Left ventricle myocardium inferior (tissue), 1 donor: ENCODE data around the gene CCDC51. TPM values are rescaled to one million over a fixed set of nuclear protein-coding genes. Genes with fewer than 3 reads are reported as not detected.

ENCODE experiments used
- DNase-seq: peaks from one replicate; pipeline ENCODE4 v3.0.0-alpha.2; 2020
- H3K27ac ChIP-seq: fragments of 200-600 bp; replicated peaks from 2 replicates; pipeline ENCODE4 v1.8.0; 2021
- H3K27me3 ChIP-seq: fragments of 200-600 bp; 2 replicates; pipeline ENCODE4 v1.8.0; 2021; ENCODE audit warnings: low read depth
- H3K36me3 ChIP-seq: fragments of 200-600 bp; 2 replicates; pipeline ENCODE4 v1.8.0; 2021
- H3K4me1 ChIP-seq: fragments of 200-600 bp; 2 replicates; pipeline ENCODE4 v1.8.0; 2021
- H3K4me3 ChIP-seq: fragments of 200-600 bp; 2 replicates; pipeline ENCODE4 v1.8.0; 2021; ENCODE audit warnings: mild to moderate bottlenecking, moderate library complexity
- H3K9me3 ChIP-seq: fragments of 200-600 bp; replicated peaks from 2 replicates; pipeline ENCODE4 v1.8.0; 2021
- intact Hi-C: fragments of 100-400 bp; cut with micrococcal nuclease; formaldehyde crosslinking; loops from one replicate; pipeline ENCODE4 v1.11.0; 2022
- total RNA-seq: library from RNA; stranded (reverse); fragmentation: NEBNext Ultra II Directional; extraction: Animal tissue kit (Norgen Biotek cat#: 25700); gene quantifications from one replicate; pipeline ENCODE4 v1.2.1, GENCODE V29; 2021
- TF ChIP-seq, protein P1 (sequence below): fragments of 200-600 bp; IDR thresholded peaks from 2 replicates; pipeline ENCODE4 v1.8.0; 2021; ENCODE audit warnings: antibody characterized with exemption, mild to moderate bottlenecking, borderline replicate concordance
- donor health status: DM: no; HTN: yes; CAD: no; lungs with severe emphysema.

CCDC51 gene
- total RNA-seq, 1 donor from 2014 or later: 13.9 TPM

DNA sequence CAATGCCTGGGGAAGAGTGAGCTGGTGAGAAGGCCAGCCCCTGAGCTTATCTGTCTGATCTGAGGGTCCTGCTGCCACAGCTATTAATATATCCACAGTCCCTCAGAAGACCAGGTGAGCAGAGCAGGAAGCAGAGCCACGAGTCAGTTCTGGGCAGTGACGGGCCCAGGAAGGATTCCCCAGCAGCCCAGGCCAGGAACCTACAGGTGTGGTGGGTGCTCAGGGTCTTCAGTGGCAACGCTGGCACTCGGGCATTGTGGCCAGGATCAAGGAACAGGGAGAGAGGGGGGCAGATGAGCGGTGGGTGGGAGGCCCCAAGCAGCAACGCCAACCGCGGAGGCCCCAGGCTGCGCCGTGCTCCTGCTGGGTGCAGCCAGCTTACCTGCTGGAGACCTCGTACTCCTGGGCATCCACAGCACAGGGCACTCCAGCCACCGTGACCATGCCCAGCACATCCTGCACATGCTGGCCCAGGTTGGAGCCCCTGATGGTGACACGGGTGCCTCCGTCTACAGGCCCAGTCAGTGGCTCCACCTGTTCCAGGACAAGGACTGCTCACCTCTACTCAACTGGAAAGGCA lies 22.3 kb downstream of the CCDC51 start:
- no peaks in the 10 kb centered on the region for H3K27me3 ChIP-seq
- H3K4me3 ChIP-seq: no peak overlapping the region
- H3K36me3 ChIP-seq: peaks cover 76% of the 10 kb centered on the region
- H3K4me1 ChIP-seq: peaks cover 15% of the 10 kb centered on the region
- TF ChIP-seq, protein P1, sequence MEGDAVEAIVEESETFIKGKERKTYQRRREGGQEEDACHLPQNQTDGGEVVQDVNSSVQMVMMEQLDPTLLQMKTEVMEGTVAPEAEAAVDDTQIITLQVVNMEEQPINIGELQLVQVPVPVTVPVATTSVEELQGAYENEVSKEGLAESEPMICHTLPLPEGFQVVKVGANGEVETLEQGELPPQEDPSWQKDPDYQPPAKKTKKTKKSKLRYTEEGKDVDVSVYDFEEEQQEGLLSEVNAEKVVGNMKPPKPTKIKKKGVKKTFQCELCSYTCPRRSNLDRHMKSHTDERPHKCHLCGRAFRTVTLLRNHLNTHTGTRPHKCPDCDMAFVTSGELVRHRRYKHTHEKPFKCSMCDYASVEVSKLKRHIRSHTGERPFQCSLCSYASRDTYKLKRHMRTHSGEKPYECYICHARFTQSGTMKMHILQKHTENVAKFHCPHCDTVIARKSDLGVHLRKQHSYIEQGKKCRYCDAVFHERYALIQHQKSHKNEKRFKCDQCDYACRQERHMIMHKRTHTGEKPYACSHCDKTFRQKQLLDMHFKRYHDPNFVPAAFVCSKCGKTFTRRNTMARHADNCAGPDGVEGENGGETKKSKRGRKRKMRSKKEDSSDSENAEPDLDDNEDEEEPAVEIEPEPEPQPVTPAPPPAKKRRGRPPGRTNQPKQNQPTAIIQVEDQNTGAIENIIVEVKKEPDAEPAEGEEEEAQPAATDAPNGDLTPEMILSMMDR: no peak
- no peak for DNase-seq
- H3K27ac ChIP-seq: no peak overlapping the region
- no peaks in the 10 kb centered on the region for H3K9me3 ChIP-seq
- intact Hi-C loops: no loop called here

DNA sequence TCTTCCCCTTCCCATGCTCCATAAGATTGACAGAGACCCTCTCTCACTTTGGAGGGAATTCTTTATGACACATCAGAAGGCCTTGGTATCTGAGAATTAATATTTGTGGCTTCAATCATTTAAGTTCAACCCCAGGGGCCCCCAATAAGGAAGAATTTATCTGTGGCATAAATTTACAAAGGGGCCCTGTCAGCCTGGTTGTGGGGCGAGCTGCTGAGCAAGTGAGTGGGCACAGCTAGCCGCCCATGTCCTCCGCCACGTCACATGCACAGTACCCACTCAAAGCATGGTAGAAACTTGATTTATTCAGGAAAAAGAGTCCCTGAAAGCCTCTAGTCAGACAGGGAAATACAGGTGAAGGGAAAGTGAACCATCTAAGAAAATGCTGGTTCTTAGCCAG lies 23.4 kb downstream of the CCDC51 start:
- TF ChIP-seq, protein P1: no peak
- H3K9me3 ChIP-seq: no peaks in the 10 kb centered on the region
- H3K27ac ChIP-seq: no peak overlapping the region
- peaks cover 86% of the 10 kb centered on the region for H3K36me3 ChIP-seq
- intact Hi-C loops: no loop called here
- H3K27me3 ChIP-seq: no peaks in the 10 kb centered on the region
- H3K4me3 ChIP-seq: no peak overlapping the region
- peaks cover 5% of the 10 kb centered on the region for H3K4me1 ChIP-seq
- no peak for DNase-seq

DNA sequence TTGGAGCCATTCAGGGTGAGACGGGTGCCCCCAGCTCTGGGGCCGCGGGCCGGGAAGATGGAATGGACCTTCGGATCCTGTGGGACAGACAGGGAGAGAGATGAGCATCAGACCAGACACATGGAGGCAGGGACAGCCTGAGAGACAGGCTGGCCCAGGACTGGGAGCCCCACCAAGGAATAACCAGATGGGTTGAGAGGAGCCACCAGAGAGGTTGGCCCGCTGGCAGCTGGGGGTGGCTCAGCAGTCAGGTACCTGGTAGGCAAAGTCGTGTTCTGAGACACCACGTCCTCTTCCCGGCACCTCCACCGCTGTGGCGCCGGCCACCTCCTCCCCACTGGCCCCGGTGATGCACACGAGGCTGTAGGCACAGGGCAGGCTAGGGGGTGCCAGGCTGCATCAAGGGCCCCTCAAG lies 23.8 kb downstream of the CCDC51 start:
- H3K36me3 ChIP-seq: peaks cover 91% of the 10 kb centered on the region
- TF ChIP-seq, protein P1: no peak
- H3K4me3 ChIP-seq: no peak overlapping the region
- intact Hi-C loops: no loop called here
- DNase-seq: no peak
- H3K4me1 ChIP-seq: peaks cover under 1% of the 10 kb centered on the region
- H3K27ac ChIP-seq: no peak overlapping the region
- no peaks in the 10 kb centered on the region for H3K27me3 ChIP-seq
- no peaks in the 10 kb centered on the region for H3K9me3 ChIP-seq

DNA sequence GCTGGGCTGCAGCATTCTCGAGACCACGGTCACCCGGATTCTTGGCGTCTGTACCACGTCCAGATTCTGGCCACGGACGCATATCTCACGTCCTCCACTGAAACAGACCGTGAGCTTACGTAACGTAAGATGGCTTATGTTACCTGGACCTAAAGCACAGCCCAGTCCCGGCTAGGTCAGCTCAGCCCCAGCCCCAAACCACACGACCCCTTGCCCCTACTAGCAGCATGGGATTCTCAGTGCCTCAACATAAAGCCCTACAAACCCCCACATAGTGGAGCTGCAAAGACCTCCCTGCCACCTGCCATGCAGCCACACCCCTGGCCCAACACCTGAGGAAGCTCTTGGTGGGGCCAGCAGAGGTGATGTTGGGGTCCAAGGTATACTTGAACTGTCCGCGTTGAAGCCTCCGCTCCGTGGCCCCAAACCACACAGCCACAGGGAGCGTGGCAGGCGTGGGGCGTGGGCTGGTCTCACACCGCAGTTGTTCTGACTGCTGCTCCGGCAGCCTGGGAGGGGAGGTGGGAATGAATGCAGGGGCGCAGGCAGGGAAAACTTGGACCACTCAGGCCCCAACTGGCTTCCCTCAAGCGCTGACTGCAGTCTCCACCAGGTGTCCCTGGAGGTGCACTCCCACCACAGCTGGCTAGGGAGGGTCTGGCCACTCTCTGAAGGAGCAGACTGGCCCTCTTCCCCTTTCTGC lies 24.5 kb downstream of the CCDC51 start:
- H3K9me3 ChIP-seq: no peaks in the 10 kb centered on the region
- no peak for DNase-seq
- no peak overlapping the region for H3K4me3 ChIP-seq
- no peaks in the 10 kb centered on the region for H3K27me3 ChIP-seq
- peaks cover 94% of the 10 kb centered on the region for H3K36me3 ChIP-seq
- intact Hi-C loops: no loop called here
- TF ChIP-seq, protein P1: no peak
- H3K4me1 ChIP-seq: no peaks in the 10 kb centered on the region
- no peak overlapping the region for H3K27ac ChIP-seq

DNA sequence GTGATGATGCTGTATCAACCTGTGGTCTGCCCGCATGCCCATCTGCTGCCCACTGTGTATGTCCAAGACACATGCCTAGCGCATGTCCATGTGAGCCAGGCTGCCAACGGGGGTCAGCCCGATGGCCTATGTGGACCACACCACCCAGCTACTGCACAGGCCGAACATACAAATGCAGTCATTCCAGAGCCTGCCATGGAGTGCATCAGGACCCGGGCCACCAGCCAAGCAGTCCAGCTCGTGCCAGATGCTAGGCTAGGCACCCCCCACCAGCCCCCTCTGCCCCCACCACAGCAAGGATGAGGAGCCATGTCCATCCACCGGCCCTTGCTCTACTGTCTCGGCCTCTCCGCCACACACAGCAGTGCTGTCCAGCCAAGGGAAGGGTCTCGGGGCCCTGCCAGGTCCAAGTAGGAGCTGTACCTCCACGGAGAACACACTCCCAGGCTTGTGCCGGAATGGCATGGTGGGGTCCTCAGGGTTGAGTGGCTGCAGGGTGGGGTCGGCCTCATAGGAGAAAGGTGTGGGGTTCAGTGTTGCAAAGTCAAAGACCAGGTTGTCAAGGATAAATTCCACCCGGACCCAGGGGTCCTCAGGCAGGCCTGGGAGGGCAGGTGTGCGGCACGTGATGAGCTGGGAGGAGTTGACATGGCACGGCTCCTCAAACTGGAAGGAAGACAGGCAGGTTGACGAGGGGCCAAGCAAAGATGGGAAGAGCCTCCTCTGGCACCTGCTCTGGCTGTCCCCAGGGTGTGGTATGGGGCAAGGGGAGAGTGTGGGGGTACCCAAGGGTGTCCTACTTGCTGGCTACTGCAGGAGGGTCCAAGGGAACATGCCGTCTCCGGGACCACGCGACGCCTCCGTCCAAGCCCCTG lies 25.3 kb downstream of the CCDC51 start:
- TF ChIP-seq, protein P1: no peak
- no peak overlapping the region for H3K27ac ChIP-seq
- peaks cover 97% of the 10 kb centered on the region for H3K36me3 ChIP-seq
- intact Hi-C loops: no loop called here
- H3K27me3 ChIP-seq: no peaks in the 10 kb centered on the region
- no peak for DNase-seq
- no peaks in the 10 kb centered on the region for H3K9me3 ChIP-seq
- H3K4me1 ChIP-seq: no peaks in the 10 kb centered on the region
- no peak overlapping the region for H3K4me3 ChIP-seq
